HG02623 (cell line): ENCODE data around the gene FAM229A.
"Not testable (repeated sequence)": the region's sequence is repeated elsewhere in the genome, so short reads cannot be mapped to it uniquely, and the experiment has no call there.

Source experiments
- ATAC-seq: cut with Tn5 transposase; IDR thresholded peaks from one replicate; pipeline ENCODE4 v1.9.1; 2021; ENCODE audit warnings: moderate library complexity; ENCODE audit not compliant: unreplicated experiment

The FAM229A gene

GRCh38 chr1:32377541-32378220 is 15.4 kb upstream of the FAM229A start:
- no peak for ATAC-seq

GRCh38 chr1:32376199-32376598 is 13.9 kb upstream of the FAM229A start:
- no peak for ATAC-seq

GRCh38 chr1:32373996-32374592 is 11.8 kb upstream of the FAM229A start:
- ATAC-seq = no peak

- no peak for ATAC-seq
These were observed 10.0 kb upstream of the FAM229A start for GRCh38 chr1:32372149-32372756.

GRCh38 chr1:32367912-32368635 is 5.8 kb upstream of the FAM229A start:
- ATAC-seq = no peak

- ATAC-seq = no peak
These were observed 3.2 kb upstream of the FAM229A start for GRCh38 chr1:32365445-32365844.

- no peak for ATAC-seq
These were observed 2.6 kb upstream of the FAM229A start for GRCh38 chr1:32364836-32365235.

GRCh38 chr1:32363713-32364112 is 1.4 kb upstream of the FAM229A start:
- ATAC-seq = no peak

- no peak for ATAC-seq
These were observed 411 bp downstream of the FAM229A start for GRCh38 chr1:32361674-32362473.

GRCh38 chr1:32361308-32361673 is 994 bp downstream of the FAM229A start:
- no peak for ATAC-seq

GRCh38 chr1:32358435-32358834 is 3.9 kb downstream of the FAM229A start:
- no peak for ATAC-seq

- ATAC-seq = no peak
These were observed 4.7 kb downstream of the FAM229A start for GRCh38 chr1:32357614-32358013.

GRCh38 chr1:32356478-32356877 is 5.8 kb downstream of the FAM229A start:
- no peak for ATAC-seq

- ATAC-seq = not testable (repeated sequence)
These were observed 6.5 kb downstream of the FAM229A start for GRCh38 chr1:32355778-32356177.

- no peak for ATAC-seq
These were observed 8.3 kb downstream of the FAM229A start for GRCh38 chr1:32353886-32354570.

GRCh38 chr1:32353431-32353830 is 8.9 kb downstream of the FAM229A start:
- no peak for ATAC-seq

GRCh38 chr1:32352831-32353383 is 9.4 kb downstream of the FAM229A start:
- ATAC-seq = no peak

GRCh38 chr1:32352239-32352745 is 10.0 kb downstream of the FAM229A start:
- ATAC-seq = no peak

- peak; percentile 79 for ATAC-seq
These were observed 10.7 kb downstream of the FAM229A start for GRCh38 chr1:32351399-32352238.
